ENCODE measurements around the gene GPR17.

- TF ChIP-seq, protein P1, sequence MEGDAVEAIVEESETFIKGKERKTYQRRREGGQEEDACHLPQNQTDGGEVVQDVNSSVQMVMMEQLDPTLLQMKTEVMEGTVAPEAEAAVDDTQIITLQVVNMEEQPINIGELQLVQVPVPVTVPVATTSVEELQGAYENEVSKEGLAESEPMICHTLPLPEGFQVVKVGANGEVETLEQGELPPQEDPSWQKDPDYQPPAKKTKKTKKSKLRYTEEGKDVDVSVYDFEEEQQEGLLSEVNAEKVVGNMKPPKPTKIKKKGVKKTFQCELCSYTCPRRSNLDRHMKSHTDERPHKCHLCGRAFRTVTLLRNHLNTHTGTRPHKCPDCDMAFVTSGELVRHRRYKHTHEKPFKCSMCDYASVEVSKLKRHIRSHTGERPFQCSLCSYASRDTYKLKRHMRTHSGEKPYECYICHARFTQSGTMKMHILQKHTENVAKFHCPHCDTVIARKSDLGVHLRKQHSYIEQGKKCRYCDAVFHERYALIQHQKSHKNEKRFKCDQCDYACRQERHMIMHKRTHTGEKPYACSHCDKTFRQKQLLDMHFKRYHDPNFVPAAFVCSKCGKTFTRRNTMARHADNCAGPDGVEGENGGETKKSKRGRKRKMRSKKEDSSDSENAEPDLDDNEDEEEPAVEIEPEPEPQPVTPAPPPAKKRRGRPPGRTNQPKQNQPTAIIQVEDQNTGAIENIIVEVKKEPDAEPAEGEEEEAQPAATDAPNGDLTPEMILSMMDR (IDR thresholded peaks at IDR 0.05) = no peak
- TF ChIP-seq POLR2A (IDR thresholded peaks at IDR 0.05) = no peak
Measured at GRCh38 chr2:127596311-127597045, 49.5 kb upstream of the GPR17 start.

Measured in adrenal gland (tissue), 5 donors.